ENCODE data around the gene PKP4.

DNA sequence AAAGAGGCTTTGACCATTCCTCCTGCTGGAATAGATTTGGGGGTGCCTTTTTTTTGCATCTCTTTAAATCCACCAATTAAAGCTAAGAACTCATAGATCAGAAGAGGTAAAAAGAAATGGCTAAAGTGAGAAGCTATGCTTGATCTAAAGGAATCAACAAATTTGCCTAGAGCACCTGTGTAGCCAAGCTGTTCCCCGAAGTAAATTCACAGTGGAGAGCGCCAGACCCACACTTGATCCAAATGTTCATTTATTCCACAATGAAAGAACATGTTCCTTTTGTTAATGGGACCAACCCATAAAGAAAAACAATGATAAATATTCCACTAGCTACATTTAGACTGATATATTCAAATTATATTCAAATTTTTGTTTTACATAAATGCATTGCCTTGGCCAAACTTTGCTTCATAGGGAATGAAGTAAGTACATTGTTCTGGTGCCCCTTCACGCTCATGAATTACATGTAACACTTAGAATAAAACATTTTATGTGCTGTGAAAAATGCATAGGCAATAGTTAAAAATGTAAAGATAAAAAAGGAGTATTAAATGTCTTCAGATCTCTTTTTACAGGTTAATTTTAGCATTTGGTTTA lies 167.4 kb downstream of the PKP4 start:
- TF ChIP-seq, protein P1, sequence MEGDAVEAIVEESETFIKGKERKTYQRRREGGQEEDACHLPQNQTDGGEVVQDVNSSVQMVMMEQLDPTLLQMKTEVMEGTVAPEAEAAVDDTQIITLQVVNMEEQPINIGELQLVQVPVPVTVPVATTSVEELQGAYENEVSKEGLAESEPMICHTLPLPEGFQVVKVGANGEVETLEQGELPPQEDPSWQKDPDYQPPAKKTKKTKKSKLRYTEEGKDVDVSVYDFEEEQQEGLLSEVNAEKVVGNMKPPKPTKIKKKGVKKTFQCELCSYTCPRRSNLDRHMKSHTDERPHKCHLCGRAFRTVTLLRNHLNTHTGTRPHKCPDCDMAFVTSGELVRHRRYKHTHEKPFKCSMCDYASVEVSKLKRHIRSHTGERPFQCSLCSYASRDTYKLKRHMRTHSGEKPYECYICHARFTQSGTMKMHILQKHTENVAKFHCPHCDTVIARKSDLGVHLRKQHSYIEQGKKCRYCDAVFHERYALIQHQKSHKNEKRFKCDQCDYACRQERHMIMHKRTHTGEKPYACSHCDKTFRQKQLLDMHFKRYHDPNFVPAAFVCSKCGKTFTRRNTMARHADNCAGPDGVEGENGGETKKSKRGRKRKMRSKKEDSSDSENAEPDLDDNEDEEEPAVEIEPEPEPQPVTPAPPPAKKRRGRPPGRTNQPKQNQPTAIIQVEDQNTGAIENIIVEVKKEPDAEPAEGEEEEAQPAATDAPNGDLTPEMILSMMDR (conservative IDR thresholded peaks at IDR 0.05; ENCODE audit: low read length) = no peak
- TF ChIP-seq EZH2phosphoT487 (IDR thresholded peaks at IDR 0.05; ENCODE audit: borderline replicate concordance, low read depth, low read length) = no peak

All from OCI-LY7 (cell line).